DOHH2 (cell line): ENCODE results near the gene HIPK4.

Experiments
- H3F3A ChIP-seq: fragments of 200-600 bp; sonication (generic), shearing (Covaris generic); 2 replicates; pipeline ENCODE4 v1.6.0; 2016; ENCODE audit warnings: antibody characterized with exemption, mild to moderate bottlenecking; ENCODE audit not compliant: control insufficient read depth, insufficient read depth
- H3K27ac ChIP-seq: fragments of 200-600 bp; sonication (generic); 2 replicates; pipeline ENCODE4 v1.5.1; 2014; ENCODE audit warnings: low read depth, mild to moderate bottlenecking, low read length, moderate library complexity
- H3K27me3 ChIP-seq: fragments of 200-600 bp; sonication (generic); 2 replicates; pipeline ENCODE4 v1.6.1; 2014; ENCODE audit warnings: mild to moderate bottlenecking, low read length, mixed read lengths; ENCODE audit not compliant: control insufficient read depth
- H3K36me3 ChIP-seq: fragments of 200-600 bp; sonication (generic); 2 replicates; pipeline ENCODE4 v1.6.1; 2014; ENCODE audit warnings: mild to moderate bottlenecking, low read length, moderate library complexity, mixed read lengths; ENCODE audit not compliant: control insufficient read depth
- H3K4me1 ChIP-seq: fragments of 200-600 bp; sonication (generic); 2 replicates; pipeline ENCODE4 v1.6.1; 2014; ENCODE audit warnings: mild to moderate bottlenecking, low read length, mixed read lengths; ENCODE audit not compliant: control insufficient read depth
- H3K4me2 ChIP-seq: fragments of 200-600 bp; sonication (generic); 2 replicates; pipeline ENCODE4 v1.6.0; 2014; ENCODE audit warnings: mild to moderate bottlenecking, low read length, moderate library complexity
- H3K4me3 ChIP-seq: fragments of 200-600 bp; sonication (generic); 2 replicates; pipeline ENCODE4 v1.5.1; 2014; ENCODE audit warnings: mild to moderate bottlenecking, low read length, mixed read lengths
- H3K79me2 ChIP-seq: fragments of 200-600 bp; sonication (generic); 2 replicates; pipeline ENCODE4 v1.6.1; 2014; ENCODE audit warnings: mild to moderate bottlenecking, low read length, mixed read lengths; ENCODE audit not compliant: control insufficient read depth
- H3K9me2 ChIP-seq: fragments of 200-600 bp; sonication (generic); replicated peaks from 2 replicates; pipeline ENCODE4 v1.6.1; 2014; ENCODE audit warnings: mild to moderate bottlenecking, low read length, mixed read lengths; ENCODE audit not compliant: control insufficient read depth
- H3K9me3 ChIP-seq: fragments of 200-600 bp; sonication (generic); 2 replicates; pipeline ENCODE4 v1.6.1; 2014; ENCODE audit warnings: antibody characterized with exemption, low read length, mixed read lengths; ENCODE audit not compliant: control insufficient read depth, insufficient read depth
- H4K20me1 ChIP-seq: fragments of 200-600 bp; sonication (generic); 2 replicates; pipeline ENCODE4 v1.6.0; 2014; ENCODE audit warnings: low read depth, mild to moderate bottlenecking, antibody characterized with exemption, low read length, moderate library complexity; ENCODE audit not compliant: control insufficient read depth, insufficient read depth
- EZH2phosphoT487 ChIP-seq: fragments of 200-600 bp; sonication (generic); IDR thresholded peaks from 2 replicates; pipeline ENCODE4 v1.6.1; 2017; ENCODE audit warnings: borderline replicate concordance, mild to moderate bottlenecking, antibody characterized with exemption, low read length, moderate library complexity, mixed read lengths
- TF ChIP-seq, protein P1 (sequence below): fragments of 200-600 bp; sonication (generic); IDR thresholded peaks from one replicate; pipeline ENCODE4 v1.5.1; 2014; ENCODE audit warnings: antibody characterized with exemption, mild to moderate bottlenecking, low read depth, low read length; ENCODE audit not compliant: poor library complexity, severe bottlenecking

The HIPK4 gene

GRCh38 chr19:40378509-40378908 is 11.5 kb downstream of the HIPK4 start:
- H3K27me3 ChIP-seq: no peaks in the 10 kb centered on the region
- H3K4me2 ChIP-seq: no peak overlapping the region
- no peaks in the 10 kb centered on the region for H3K9me3 ChIP-seq
- no peaks in the 10 kb centered on the region for H3F3A ChIP-seq
- no peaks in the 10 kb centered on the region for H3K36me3 ChIP-seq
- no peaks in the 10 kb centered on the region for H4K20me1 ChIP-seq
- H3K79me2 ChIP-seq: no peaks in the 10 kb centered on the region
- no peaks in the 10 kb centered on the region for H3K4me1 ChIP-seq
- no peak overlapping the region for H3K27ac ChIP-seq
- H3K4me3 ChIP-seq: no peak overlapping the region
- H3K9me2 ChIP-seq: no peaks in the 10 kb centered on the region
- no peak for TF ChIP-seq EZH2phosphoT487
- TF ChIP-seq, protein P1, sequence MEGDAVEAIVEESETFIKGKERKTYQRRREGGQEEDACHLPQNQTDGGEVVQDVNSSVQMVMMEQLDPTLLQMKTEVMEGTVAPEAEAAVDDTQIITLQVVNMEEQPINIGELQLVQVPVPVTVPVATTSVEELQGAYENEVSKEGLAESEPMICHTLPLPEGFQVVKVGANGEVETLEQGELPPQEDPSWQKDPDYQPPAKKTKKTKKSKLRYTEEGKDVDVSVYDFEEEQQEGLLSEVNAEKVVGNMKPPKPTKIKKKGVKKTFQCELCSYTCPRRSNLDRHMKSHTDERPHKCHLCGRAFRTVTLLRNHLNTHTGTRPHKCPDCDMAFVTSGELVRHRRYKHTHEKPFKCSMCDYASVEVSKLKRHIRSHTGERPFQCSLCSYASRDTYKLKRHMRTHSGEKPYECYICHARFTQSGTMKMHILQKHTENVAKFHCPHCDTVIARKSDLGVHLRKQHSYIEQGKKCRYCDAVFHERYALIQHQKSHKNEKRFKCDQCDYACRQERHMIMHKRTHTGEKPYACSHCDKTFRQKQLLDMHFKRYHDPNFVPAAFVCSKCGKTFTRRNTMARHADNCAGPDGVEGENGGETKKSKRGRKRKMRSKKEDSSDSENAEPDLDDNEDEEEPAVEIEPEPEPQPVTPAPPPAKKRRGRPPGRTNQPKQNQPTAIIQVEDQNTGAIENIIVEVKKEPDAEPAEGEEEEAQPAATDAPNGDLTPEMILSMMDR: no peak

GRCh38 chr19:40377876-40378385 is 12.1 kb downstream of the HIPK4 start:
- no peaks in the 10 kb centered on the region for H3F3A ChIP-seq
- TF ChIP-seq, protein P1: no peak
- no peak for TF ChIP-seq EZH2phosphoT487
- peaks cover 3% of the 10 kb centered on the region for H3K4me1 ChIP-seq
- H4K20me1 ChIP-seq: no peaks in the 10 kb centered on the region
- H3K4me3 ChIP-seq: no peak overlapping the region
- no peaks in the 10 kb centered on the region for H3K9me3 ChIP-seq
- H3K9me2 ChIP-seq: no peaks in the 10 kb centered on the region
- no peaks in the 10 kb centered on the region for H3K79me2 ChIP-seq
- no peak overlapping the region for H3K4me2 ChIP-seq
- H3K27ac ChIP-seq: no peak overlapping the region
- no peaks in the 10 kb centered on the region for H3K36me3 ChIP-seq
- no peaks in the 10 kb centered on the region for H3K27me3 ChIP-seq

DNA sequence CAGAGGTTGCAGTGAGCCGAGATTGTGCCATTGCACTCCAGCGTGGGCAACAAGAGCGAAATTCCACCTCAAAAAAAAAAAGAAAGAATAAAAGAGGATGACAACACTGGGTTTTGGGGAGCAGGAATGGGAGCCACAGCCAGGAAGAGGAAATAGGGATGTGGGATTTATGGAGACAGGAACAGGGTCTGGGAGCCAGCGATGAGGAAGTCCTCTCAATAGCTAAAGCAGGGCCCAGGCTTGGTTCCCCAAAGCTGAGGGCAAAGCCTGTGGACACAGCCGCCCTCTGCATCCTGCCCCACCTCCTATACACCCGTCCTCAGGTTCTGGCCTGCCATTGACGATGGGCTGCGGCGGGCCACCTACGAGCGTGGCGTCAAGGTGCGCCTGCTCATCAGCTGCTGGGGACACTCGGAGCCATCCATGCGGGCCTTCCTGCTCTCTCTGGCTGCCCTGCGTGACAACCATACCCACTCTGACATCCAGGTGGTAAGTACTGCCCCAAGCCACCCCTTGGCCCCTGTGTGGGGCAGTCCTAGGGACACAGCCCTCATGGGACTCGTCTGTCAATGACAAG is 13.6 kb downstream of the HIPK4 start:
- Histone ChIP-seq H3K4me1 (peaks cover 13% of the 10 kb centered on the region), H3K9me3 (no peaks in the 10 kb centered on the region), H3K4me3 (no peak overlapping the region), H3K4me2 (no peak overlapping the region), H4K20me1 (no peaks in the 10 kb centered on the region), H3K9me2 (no peaks in the 10 kb centered on the region), H3K79me2 (no peaks in the 10 kb centered on the region), H3F3A (no peaks in the 10 kb centered on the region), H3K27ac (no peak overlapping the region), H3K36me3 (no peaks in the 10 kb centered on the region), H3K27me3 (no peaks in the 10 kb centered on the region)
- no peak for TF ChIP-seq EZH2phosphoT487
- TF ChIP-seq, protein P1: no peak
